CD4-positive, alpha-beta T cell (primary cell): Measurements from ENCODE around the gene RESP18. TPM values are rescaled to one million over a fixed set of nuclear protein-coding genes. Genes with fewer than 3 reads are reported as not detected.

Source experiments
- ATAC-seq: fragments of 200-7000 bp; cut with Tn5 transposase; one replicate; pipeline ENCODE4 v1.10.0; 2022; ENCODE audit warnings: mild to moderate bottlenecking; ENCODE audit not compliant: poor library complexity
- CTCF ChIA-PET: fragments of 350-600 bp; sonication (Branson Sonifier 250); formaldehyde crosslinking; loops from one replicate; lab custom pipeline; 2021; ENCODE audit warnings: antibody characterized with exemption, inconsistent platforms; lab: Charles Lee
- POLR2A ChIA-PET: fragments of 350-600 bp; sonication (Branson Sonifier 250); formaldehyde crosslinking; loops from one replicate; lab custom pipeline; 2021; ENCODE audit warnings: antibody characterized with exemption, inconsistent platforms; lab: Charles Lee
- DNase-seq, 14 experiments: peaks; one replicate each; pipeline ENCODE4 v3.0.0-alpha.2; 2013 to 2020; ENCODE audit warnings: mixed read lengths in 2 of 14
- H3K27ac ChIP-seq, 2 donors: one replicate each; pipeline versions ENCODE4 v1.5.1 to v1.7.0; 2013; ENCODE audit warnings: low read length in 2 of 2, low read depth in 1 of 2, mild to moderate bottlenecking in 1 of 2
- H3K27me3 ChIP-seq, 2 experiments: 1 replicate in 1 of 2; 2 replicates in 1 of 2; pipeline versions ENCODE4 v1.6.1 to v1.7.0; 2013; ENCODE audit warnings: low read length in 2 of 2, control low read depth in 1 of 2, mild to moderate bottlenecking in 1 of 2, moderate library complexity in 1 of 2; ENCODE audit not compliant: insufficient read depth in 2 of 2, control insufficient read depth in 1 of 2
- H3K36me3 ChIP-seq: one replicate; pipeline ENCODE4 v1.6.1; 2013; ENCODE audit warnings: low read length, control low read depth; ENCODE audit not compliant: insufficient read depth
- H3K4me1 ChIP-seq: one replicate; pipeline ENCODE4 v1.6.1; 2013; ENCODE audit warnings: low read length, control low read depth; ENCODE audit not compliant: insufficient read depth
- H3K4me3 ChIP-seq: one replicate; pipeline ENCODE4 v1.5.1; 2013; ENCODE audit warnings: mild to moderate bottlenecking, low read length, moderate library complexity
- H3K9me3 ChIP-seq, 2 experiments: 1 replicate in 1 of 2; 2 replicates in 1 of 2; pipeline versions ENCODE4 v1.6.1 to v1.7.0; 2013; ENCODE audit warnings: low read length in 2 of 2, mild to moderate bottlenecking in 2 of 2, control low read depth in 1 of 2, moderate library complexity in 1 of 2; ENCODE audit not compliant: control insufficient read depth in 1 of 2, insufficient read depth in 1 of 2
- H3K27ac Mint-ChIP-seq: one replicate; pipeline ENCODE4 v1.8.0; 2020; ENCODE audit warnings: mixed read lengths
- H3K27me3 Mint-ChIP-seq: one replicate; pipeline ENCODE4 v1.8.0; 2021; ENCODE audit warnings: mixed read lengths
- H3K36me3 Mint-ChIP-seq: one replicate; pipeline ENCODE4 v1.8.0; 2021; ENCODE audit warnings: low read depth, mixed read lengths
- H3K4me1 Mint-ChIP-seq: one replicate; pipeline ENCODE4 v1.8.0; 2021; ENCODE audit warnings: low read depth, mixed read lengths
- H3K4me3 Mint-ChIP-seq: one replicate; pipeline ENCODE4 v1.8.0; 2020; ENCODE audit warnings: mild to moderate bottlenecking, mixed read lengths
- H3K9me3 Mint-ChIP-seq: one replicate; pipeline ENCODE4 v1.8.0; 2020; ENCODE audit warnings: mixed read lengths
- CTCF ChIP-seq: fragments of 200-600 bp; IDR thresholded peaks from one replicate; pipeline ENCODE4 v1.8.0; 2022; ENCODE audit warnings: antibody characterized with exemption, mild to moderate bottlenecking
- intact Hi-C, 2 experiments: fragments of 100-400 bp; cut with DNase I in 1 of 2; cut with micrococcal nuclease in 1 of 2; formaldehyde crosslinking; loops; one replicate each; pipeline versions ENCODE4 v1.15.1 to v1.9.0; 2023 to 2025; cut with DNase I, micrococcal nuclease
- total RNA-seq, 174 experiments: library from RNA in 2 of 174; stranded (reverse) in 2 of 174; gene quantifications; one replicate each; pipeline ENCODE4 v1.2.3 and lab custom pipeline; 2021 to 2026

The RESP18 gene
- total RNA-seq, 2 experiments from 2014 or later = not detected

GRCh38 chr2:219344751-219345430, 12.3 kb upstream of the RESP18 start:
- no peak for TF ChIP-seq CTCF
- ChIA-PET POLR2A (no interaction called here), CTCF (interaction anchor here (0.5 kb wide), 1 partner anchor 92 kb away, joined by 4 read pairs; no protein-coding TSS in a partner anchor)
- no peaks in the 10 kb centered on the region for H3K36me3 ChIP-seq
- H3K4me1 Mint-ChIP-seq = no peaks in the 10 kb centered on the region
- H3K27ac ChIP-seq = no peak overlapping the region
- no peak overlapping the region for H3K4me3 ChIP-seq
- H3K4me1 ChIP-seq = peaks cover 2% of the 10 kb centered on the region
- H3K27me3 ChIP-seq = peaks cover 0 to 2% of the 10 kb centered on the region in 2 experiments
- no peak for ATAC-seq
- H3K27ac Mint-ChIP-seq = no peak overlapping the region
- intact Hi-C loops = no loop called here
- H3K27me3 Mint-ChIP-seq = peaks cover 43% of the 10 kb centered on the region
- no peaks in the 10 kb centered on the region for H3K9me3 ChIP-seq
- H3K4me3 Mint-ChIP-seq = no peak overlapping the region
- no peaks in the 10 kb centered on the region for H3K36me3 Mint-ChIP-seq
- no peaks in the 10 kb centered on the region for H3K9me3 Mint-ChIP-seq
- no peak for DNase-seq

GRCh38 chr2:219335373-219335786, 2.8 kb upstream of the RESP18 start:
- no peak overlapping the region for H3K27ac Mint-ChIP-seq
- no peaks in the 10 kb centered on the region for H3K36me3 Mint-ChIP-seq
- H3K4me1 Mint-ChIP-seq = no peaks in the 10 kb centered on the region
- no peak overlapping the region for H3K27ac ChIP-seq
- H3K4me3 Mint-ChIP-seq = no peak overlapping the region
- H3K36me3 ChIP-seq = no peaks in the 10 kb centered on the region
- intact Hi-C loops = no loop called here
- H3K27me3 ChIP-seq = peaks cover 42 to 43% of the 10 kb centered on the region in 2 experiments
- CTCF ChIA-PET = no interaction called here
- H3K4me3 ChIP-seq = no peak overlapping the region
- ATAC-seq (no peak), DNase-seq (no peak)
- peaks cover 82% of the 10 kb centered on the region for H3K27me3 Mint-ChIP-seq
- POLR2A ChIA-PET = no interaction called here
- no peak for TF ChIP-seq CTCF
- H3K4me1 ChIP-seq = no peaks in the 10 kb centered on the region
- H3K9me3 Mint-ChIP-seq = peaks cover 8% of the 10 kb centered on the region
- peaks cover 10 to 21% of the 10 kb centered on the region in 2 experiments for H3K9me3 ChIP-seq

GRCh38 chr2:219334076-219334475, 1.5 kb upstream of the RESP18 start:
- Histone ChIP-seq H3K36me3 (no peaks in the 10 kb centered on the region), H3K4me3 (no peak overlapping the region), H3K27me3 (peaks cover 45 to 50% of the 10 kb centered on the region in 2 experiments), H3K9me3 (peaks cover 10 to 21% of the 10 kb centered on the region in 2 experiments), H3K27ac (no peak overlapping the region), H3K4me1 (no peaks in the 10 kb centered on the region)
- DNase-seq (no peak), ATAC-seq (no peak)
- ChIA-PET CTCF (no interaction called here), POLR2A (no interaction called here)
- H3K27me3 Mint-ChIP-seq = peaks cover 87% of the 10 kb centered on the region
- no peak for TF ChIP-seq CTCF
- no peak overlapping the region for H3K4me3 Mint-ChIP-seq
- peaks cover 6% of the 10 kb centered on the region for H3K9me3 Mint-ChIP-seq
- H3K36me3 Mint-ChIP-seq = no peaks in the 10 kb centered on the region
- intact Hi-C loops = no loop called here
- no peaks in the 10 kb centered on the region for H3K4me1 Mint-ChIP-seq
- H3K27ac Mint-ChIP-seq = no peak overlapping the region
